Caco-2 (cell line): ENCODE measurements around the gene HEBP1. TPM values are rescaled to one million over a fixed set of nuclear protein-coding genes. Genes with fewer than 3 reads are reported as not detected.

Experiments
- BruUV-seq: library from RNA; stranded (reverse); fragments of 400-500 nt; replicated peaks from 2 replicates; lab custom pipeline; 2021; lab: Mats Ljungman, UMichigan
- CTCF ChIA-PET: fragments of 300-600 bp; sonication (Branson Sonifier 250); formaldehyde crosslinking; loops from one replicate; lab custom pipeline; 2022; ENCODE audit warnings: antibody characterized with exemption; lab: Charles Lee
- POLR2A ChIA-PET: fragments of 300-600 bp; sonication (Branson Sonifier 250); formaldehyde crosslinking; loops from one replicate; lab custom pipeline; 2022; ENCODE audit warnings: antibody characterized with exemption; lab: Charles Lee
- DNase-seq, 2 experiments: peaks; one replicate each; pipeline versions ENCODE4 v3.0.0 to v3.0.0-alpha.2; 2020 to 2022
- H3K27me3 ChIP-seq: replicated peaks from 2 replicates; pipeline ENCODE4 v1.6.0; 2011; ENCODE audit warnings: low read length; ENCODE audit not compliant: control insufficient read depth, insufficient read depth
- H3K36me3 ChIP-seq: 2 replicates; pipeline ENCODE4 v1.5.1; 2011; ENCODE audit warnings: low read length; ENCODE audit not compliant: control insufficient read depth, insufficient read depth
- H3K4me1 ChIP-seq: fragments of 250-450 bp; sonication (Bioruptor Pico); 2 replicates; pipeline ENCODE4 v1.5.1; 2020; ENCODE audit warnings: mild to moderate bottlenecking
- H3K4me3 ChIP-seq: 2 replicates; pipeline ENCODE4 v1.5.1; 2011; ENCODE audit warnings: low read depth, mild to moderate bottlenecking, control low read depth, low read length
- H3K9me3 ChIP-seq: fragments of 250-450 bp; sonication (Bioruptor Pico); 2 replicates; pipeline ENCODE4 v1.5.1; 2020; ENCODE audit warnings: mild to moderate bottlenecking, moderate library complexity
- H3K27ac Mint-ChIP-seq: one replicate; pipeline ENCODE4 v1.8.0; 2022; ENCODE audit warnings: mixed read lengths; ENCODE audit not compliant: unreplicated experiment
- H3K27me3 Mint-ChIP-seq: one replicate; pipeline ENCODE4 v1.8.0; 2022; ENCODE audit warnings: mixed read lengths; ENCODE audit not compliant: insufficient read depth, unreplicated experiment
- H3K36me3 Mint-ChIP-seq: one replicate; pipeline ENCODE4 v1.8.0; 2022; ENCODE audit warnings: mild to moderate bottlenecking, mixed read lengths; ENCODE audit not compliant: insufficient read depth, unreplicated experiment
- H3K4me1 Mint-ChIP-seq: one replicate; pipeline ENCODE4 v1.8.0; 2022; ENCODE audit warnings: low read depth, mixed read lengths; ENCODE audit not compliant: unreplicated experiment
- H3K4me3 Mint-ChIP-seq: one replicate; pipeline ENCODE4 v1.8.0; 2022; ENCODE audit warnings: mild to moderate bottlenecking, moderate library complexity, mixed read lengths; ENCODE audit not compliant: unreplicated experiment
- H3K9me3 Mint-ChIP-seq: one replicate; pipeline ENCODE4 v1.8.0; 2022; ENCODE audit warnings: mixed read lengths; ENCODE audit not compliant: unreplicated experiment
- CTCF ChIP-seq, 2 experiments: fragments of 200-600 bp in 1 of 2; IDR thresholded peaks; 1 replicate in 1 of 2; 2 replicates in 1 of 2; pipeline versions ENCODE4 v1.5.1 to v1.8.0; 2011 to 2022; ENCODE audit warnings: antibody characterized with exemption in 1 of 2, control low read depth in 1 of 2, inconsistent platforms in 1 of 2, low read depth in 1 of 2, low read length in 1 of 2, mild to moderate bottlenecking in 1 of 2, moderate library complexity in 1 of 2; ENCODE audit not compliant: insufficient read depth in 1 of 2, severe bottlenecking in 1 of 2, unreplicated experiment in 1 of 2
- intact Hi-C: fragments of 100-400 bp; cut with micrococcal nuclease; formaldehyde crosslinking; loops from one replicate; pipeline ENCODE4 v1.10.0; 2022; ENCODE audit not compliant: unreplicated experiment
- total RNA-seq: library from RNA; stranded (reverse); gene quantifications from 2 replicates; pipeline ENCODE4 v1.2.3, GENCODE V29; 2022

HEBP1 gene
- total RNA-seq, 1 experiment from 2014 or later = 55.8 TPM

GRCh38 chr12:12997156-12997555, 2.9 kb downstream of the HEBP1 start:
- ChIA-PET POLR2A (no interaction called here), CTCF (interaction anchor here (1.7 kb wide), 1 partner anchor 211 kb away, joined by 4 read pairs; no protein-coding TSS in a partner anchor)
- no peak overlapping the region for H3K27ac Mint-ChIP-seq

GRCh38 chr12:12996209-12996608, 3.9 kb downstream of the HEBP1 start:
- CTCF ChIA-PET = no interaction called here
- Mint-ChIP-seq H3K27ac (no peak overlapping the region), H3K27me3 (no peaks in the 10 kb centered on the region), H3K36me3 (no peaks in the 10 kb centered on the region), H3K4me1 (peaks cover 43% of the 10 kb centered on the region), H3K9me3 (no peaks in the 10 kb centered on the region), H3K4me3 (no peak overlapping the region)
- no peaks in the 10 kb centered on the region for H3K9me3 ChIP-seq
- no peak for DNase-seq
- TF ChIP-seq CTCF (IDR thresholded peaks at IDR 0.05; ENCODE audit: insufficient read depth in 1 of 2, low read depth in 1 of 2, low read length in 1 of 2, severe bottlenecking in 1 of 2, unreplicated experiment in 1 of 2) = no peak
- POLR2A ChIA-PET = no interaction called here
- no peaks in the 10 kb centered on the region for H3K27me3 ChIP-seq
- no peak overlapping the region for H3K4me3 ChIP-seq
- BruUV-seq = no TSS peak
- no peaks in the 10 kb centered on the region for H3K36me3 ChIP-seq
- peaks cover 31% of the 10 kb centered on the region for H3K4me1 ChIP-seq
- intact Hi-C loops = no loop called here

More at GRCh38 chr12:12997156-12997555, 2.9 kb downstream of the HEBP1 start:
- Mint-ChIP-seq H3K4me3 (peak overlapping the region; percentile 6), H3K27me3 (no peaks in the 10 kb centered on the region), H3K9me3 (no peaks in the 10 kb centered on the region), H3K36me3 (no peaks in the 10 kb centered on the region), H3K4me1 (peaks cover 35% of the 10 kb centered on the region)
- no TSS peak for BruUV-seq
- no peak for DNase-seq
- no peak overlapping the region for H3K4me3 ChIP-seq
- no peaks in the 10 kb centered on the region for H3K36me3 ChIP-seq
- TF ChIP-seq CTCF (IDR thresholded peaks at IDR 0.05; ENCODE audit: insufficient read depth in 1 of 2, low read depth in 1 of 2, low read length in 1 of 2, severe bottlenecking in 1 of 2, unreplicated experiment in 1 of 2) = no peak
- H3K9me3 ChIP-seq = no peaks in the 10 kb centered on the region
- intact Hi-C loops = no loop called here
- H3K4me1 ChIP-seq = peaks cover 26% of the 10 kb centered on the region
- H3K27me3 ChIP-seq = no peaks in the 10 kb centered on the region

DNA sequence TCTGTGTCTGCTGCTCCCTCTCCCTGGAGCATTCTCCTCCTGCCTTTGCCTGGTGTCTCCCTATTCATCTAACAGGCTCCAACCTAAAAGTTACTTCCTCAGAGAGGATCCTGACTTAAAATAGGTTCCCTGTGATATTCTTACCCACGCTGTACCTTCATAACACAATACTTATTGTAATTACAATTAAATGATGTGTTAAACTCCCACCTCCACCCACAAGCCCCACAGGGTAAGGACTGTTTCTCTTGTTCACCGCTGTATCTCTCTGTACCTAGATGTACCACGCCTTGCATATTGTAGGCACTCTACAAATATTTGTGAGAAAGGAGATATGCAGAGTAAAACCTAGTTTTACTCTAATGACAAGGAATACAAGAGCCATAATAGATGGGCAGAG, 5.0 kb downstream of the HEBP1 start:
- H3K9me3 Mint-ChIP-seq = no peaks in the 10 kb centered on the region
- H3K27me3 ChIP-seq = no peaks in the 10 kb centered on the region
- TF ChIP-seq CTCF (IDR thresholded peaks at IDR 0.05; ENCODE audit: insufficient read depth in 1 of 2, low read depth in 1 of 2, low read length in 1 of 2, severe bottlenecking in 1 of 2, unreplicated experiment in 1 of 2) = no peak
- H3K27ac Mint-ChIP-seq = no peak overlapping the region
- H3K9me3 ChIP-seq = no peaks in the 10 kb centered on the region
- H3K36me3 Mint-ChIP-seq = peaks cover 6% of the 10 kb centered on the region
- H3K4me3 ChIP-seq = no peak overlapping the region
- H3K4me1 ChIP-seq = peaks cover 42% of the 10 kb centered on the region
- H3K27me3 Mint-ChIP-seq = no peaks in the 10 kb centered on the region
- no peak for DNase-seq
- no TSS peak for BruUV-seq
- ChIA-PET POLR2A (no interaction called here), CTCF (no interaction called here)
- intact Hi-C loops = no loop called here
- peaks cover 49% of the 10 kb centered on the region for H3K4me1 Mint-ChIP-seq
- no peaks in the 10 kb centered on the region for H3K36me3 ChIP-seq
- no peak overlapping the region for H3K4me3 Mint-ChIP-seq
